Left renal cortex interstitium (tissue), 4 donors: ENCODE results near the gene NINJ1. TPM values are rescaled to one million over a fixed set of nuclear protein-coding genes. Genes with fewer than 3 reads are reported as not detected.

ENCODE experiments used
- DNase-seq, 4 donors: peaks; one replicate each; pipeline ENCODE4 v3.0.0-alpha.2; 2013; ENCODE audit warnings: low read depth in 4 of 4, low spot score in 2 of 4, missing footprints in 1 of 4
- polyA plus RNA-seq, 4 donors: library from polyadenylated mRNA; unstranded; fragments of 120-200 nt; gene quantifications; one replicate each; pipeline ENCODE4 v1.2.1, GENCODE V29; 2013; ENCODE audit not compliant: insufficient read length in 4 of 4

NINJ1 gene
- polyA plus RNA-seq, 4 donors: 40.5 to 57.6 (median 50.8) TPM

DNA sequence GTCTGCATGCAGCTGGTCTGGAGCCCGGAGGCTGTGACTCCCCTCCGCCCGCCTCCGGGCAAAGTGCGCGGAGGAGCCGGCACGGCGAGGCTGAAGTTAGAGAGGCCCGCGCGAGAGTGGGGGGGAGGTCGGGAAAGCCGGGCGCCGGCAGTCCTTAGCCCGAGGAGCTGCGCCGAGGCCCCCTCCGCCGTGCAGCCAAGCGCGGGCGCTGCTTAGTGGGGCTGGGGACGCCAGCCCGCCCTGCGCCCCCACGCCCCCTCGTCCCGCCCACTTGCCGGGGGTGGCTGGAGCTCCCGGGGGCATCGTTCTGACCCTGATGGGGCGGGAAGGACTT, 403 bp downstream of the NINJ1 start:
- DNase-seq: peak in 2 of 4 donors; percentile 43 to 62

DNA sequence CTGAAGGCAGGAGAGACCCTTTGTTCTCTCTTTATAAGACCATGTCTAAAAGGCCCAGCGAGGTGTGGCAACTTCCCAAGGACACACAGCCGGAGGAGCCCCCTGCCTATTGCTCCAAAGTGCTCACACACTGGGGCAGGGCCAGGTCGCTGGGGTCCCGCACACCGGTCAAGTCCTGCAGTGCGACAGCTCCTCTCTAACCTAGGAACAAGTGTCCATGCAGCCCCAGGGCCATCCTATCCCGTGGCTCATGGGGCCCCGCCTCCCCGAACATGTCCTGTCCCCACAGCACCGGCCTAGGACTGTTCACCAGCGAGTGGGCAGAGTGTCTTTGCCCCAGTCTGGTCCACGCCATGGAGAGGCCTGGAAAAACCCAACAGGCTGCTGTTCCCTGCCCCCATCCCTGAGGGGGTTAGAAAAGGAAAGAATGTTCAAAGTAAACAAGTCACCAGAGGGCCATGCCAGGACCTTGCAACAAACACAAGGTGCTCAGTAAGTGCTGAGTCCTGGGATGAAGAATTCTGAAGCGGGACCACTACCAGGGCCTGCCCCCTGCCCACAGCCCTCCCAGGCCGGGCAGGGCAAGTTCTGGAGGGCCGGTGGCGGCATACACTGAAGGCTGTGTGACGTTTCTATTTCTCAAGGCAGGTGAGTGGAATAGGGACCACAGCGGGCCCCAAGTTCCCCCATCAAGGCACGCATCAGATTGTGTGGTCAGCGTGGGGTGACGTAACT, 938 bp downstream of the NINJ1 start:
- no peak for DNase-seq

DNA sequence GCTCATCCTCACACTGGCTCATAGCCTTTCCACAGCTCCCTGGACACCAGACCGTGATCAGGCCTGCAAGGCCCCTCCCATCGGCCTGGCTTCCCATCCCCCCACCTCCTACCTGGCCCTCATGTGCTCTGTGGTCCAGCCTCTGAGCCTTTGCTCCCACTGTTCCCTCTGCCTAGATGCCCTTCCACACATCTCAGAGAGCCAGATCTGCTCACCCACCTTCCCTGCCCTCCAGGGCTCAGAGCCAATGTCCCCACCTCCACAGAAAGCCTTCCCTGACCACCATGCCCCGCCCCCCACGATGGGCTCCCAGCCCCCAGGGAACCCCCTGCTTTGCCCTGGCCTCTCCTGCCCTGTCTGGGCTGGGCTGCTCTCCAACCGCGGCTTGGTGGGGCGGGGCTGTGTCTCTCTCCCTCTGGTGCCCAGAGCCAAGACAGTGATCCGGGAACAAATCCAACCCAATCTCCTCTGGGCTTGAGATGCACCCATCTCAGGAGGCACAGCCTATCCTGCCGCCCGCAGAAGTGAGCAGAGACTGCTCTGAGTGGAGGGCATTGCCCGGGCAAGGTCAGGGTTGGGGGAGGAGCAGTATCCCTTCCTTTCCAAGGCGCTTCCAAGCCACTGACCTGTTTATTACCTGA, 1.6 kb downstream of the NINJ1 start:
- DNase-seq: no peak

DNA sequence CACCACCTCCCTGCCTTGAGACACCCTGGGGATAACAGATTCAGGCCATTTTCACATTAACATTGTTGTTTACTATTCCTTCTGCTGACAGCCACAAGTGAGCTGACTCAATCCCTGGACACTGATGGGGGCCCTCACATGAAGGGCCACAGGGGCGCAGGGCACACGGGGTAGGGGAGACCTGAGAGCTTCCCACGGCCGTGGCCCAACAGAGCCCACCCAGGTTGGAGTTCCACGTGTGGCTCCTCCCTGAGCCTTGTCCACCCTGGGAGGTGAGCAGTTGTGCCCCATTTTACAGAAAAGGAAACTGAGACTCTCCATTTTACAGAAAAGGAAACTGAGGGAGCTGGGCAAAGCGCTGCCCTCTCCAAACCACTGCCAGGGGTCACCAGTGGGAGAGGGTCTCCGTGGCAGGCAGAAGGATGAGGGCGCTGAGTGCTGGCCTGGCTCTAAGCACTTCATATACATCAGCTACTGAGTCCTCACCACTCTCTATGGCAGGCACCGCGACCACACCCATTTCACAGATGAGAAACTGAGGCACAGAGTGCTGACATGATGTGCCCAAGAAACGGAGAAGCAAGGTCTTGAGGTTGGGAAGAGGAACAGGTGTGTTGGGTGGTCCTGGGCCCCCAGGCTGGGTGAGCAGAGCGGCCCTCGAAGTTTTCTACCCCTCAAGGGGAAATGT, 2.3 kb downstream of the NINJ1 start:
- DNase-seq: no peak

DNA sequence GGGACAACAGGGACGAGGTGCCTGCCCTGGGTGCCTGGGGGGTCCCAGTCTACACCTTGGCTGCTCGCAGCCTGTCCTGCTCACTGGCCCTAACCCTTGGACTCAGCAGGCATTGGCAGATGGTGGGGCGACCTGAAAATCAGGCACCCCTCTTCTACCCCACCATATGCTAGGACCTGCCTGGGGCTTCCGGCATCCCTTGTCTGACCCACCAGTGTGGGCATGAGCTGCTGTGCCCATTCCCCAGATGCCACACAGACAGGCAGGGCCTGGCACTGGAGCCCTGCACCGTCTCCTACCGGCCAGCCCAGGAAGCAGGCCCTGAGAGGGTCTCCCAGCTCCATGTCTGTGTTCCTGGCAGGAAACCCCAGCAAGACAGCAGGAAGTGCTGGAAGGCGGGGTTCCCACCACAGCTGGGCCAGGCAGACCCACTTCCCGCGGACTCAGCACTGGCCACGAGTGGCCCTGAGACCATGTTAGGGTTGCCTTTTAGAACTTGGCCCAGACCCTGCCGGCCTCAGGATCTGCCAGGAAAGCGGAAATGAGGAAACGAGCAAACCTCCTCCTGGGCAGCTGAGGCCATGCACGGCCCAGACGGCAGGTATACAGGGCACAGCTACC, 3.1 kb downstream of the NINJ1 start:
- no peak for DNase-seq

DNA sequence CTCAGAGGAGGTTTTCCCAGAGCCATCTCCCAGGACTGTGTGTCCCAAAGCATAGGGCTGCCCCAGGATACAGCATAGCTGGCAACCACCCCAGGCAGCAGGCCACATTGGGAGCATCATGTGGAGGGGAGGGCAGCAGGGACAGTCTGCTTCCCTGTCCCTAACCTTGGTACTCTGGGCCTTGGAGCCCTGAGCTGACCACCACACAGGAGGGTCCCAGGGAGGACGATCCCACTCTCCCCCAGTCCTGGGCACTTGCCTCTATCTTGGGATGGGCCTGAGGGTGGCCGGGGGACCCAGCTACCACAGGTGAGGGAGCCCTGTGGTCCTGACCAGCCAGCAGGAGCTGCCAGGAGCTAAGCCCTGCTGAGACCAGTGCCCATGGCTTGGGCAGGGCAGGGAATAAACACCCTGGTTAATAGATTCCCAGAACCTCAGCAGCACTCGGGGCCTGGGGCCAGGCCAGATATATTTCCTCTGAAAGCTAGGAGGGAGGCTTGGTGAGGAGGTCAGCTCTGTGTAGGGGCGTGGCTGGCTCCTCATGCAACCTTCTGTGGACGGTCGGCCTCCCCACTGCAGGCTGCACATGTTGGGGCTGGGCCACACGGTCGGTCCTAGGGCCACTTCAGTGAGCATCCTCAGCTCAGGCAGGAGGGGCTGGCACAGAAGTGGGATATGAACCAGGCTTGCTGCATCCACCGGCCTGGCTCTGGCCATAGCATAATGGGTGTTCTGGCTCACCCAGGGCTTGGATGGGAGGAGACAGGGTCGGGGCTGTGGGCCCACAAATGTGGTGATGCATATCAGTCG, 4.2 kb downstream of the NINJ1 start:
- DNase-seq: no peak

DNA sequence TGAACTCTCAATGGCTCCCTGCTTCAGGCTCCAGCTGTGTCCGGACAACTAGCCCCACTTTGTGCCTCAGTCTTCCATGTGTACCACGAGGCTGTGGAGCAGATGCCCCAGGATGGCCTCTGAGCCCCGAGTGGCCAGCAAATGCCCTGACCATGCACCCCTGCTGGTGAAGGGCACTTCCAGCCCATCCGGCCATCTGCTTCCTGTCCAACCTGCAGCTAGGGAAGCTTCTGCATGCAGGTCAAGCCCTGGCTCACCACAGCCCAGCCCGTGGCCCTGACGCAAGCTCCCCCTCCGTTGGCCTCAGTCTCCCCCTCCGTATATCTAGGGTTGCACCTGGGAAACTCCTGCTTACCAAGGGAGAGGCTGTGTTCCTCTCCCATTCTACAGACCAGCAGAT, 4.8 kb downstream of the NINJ1 start:
- no peak for DNase-seq

DNA sequence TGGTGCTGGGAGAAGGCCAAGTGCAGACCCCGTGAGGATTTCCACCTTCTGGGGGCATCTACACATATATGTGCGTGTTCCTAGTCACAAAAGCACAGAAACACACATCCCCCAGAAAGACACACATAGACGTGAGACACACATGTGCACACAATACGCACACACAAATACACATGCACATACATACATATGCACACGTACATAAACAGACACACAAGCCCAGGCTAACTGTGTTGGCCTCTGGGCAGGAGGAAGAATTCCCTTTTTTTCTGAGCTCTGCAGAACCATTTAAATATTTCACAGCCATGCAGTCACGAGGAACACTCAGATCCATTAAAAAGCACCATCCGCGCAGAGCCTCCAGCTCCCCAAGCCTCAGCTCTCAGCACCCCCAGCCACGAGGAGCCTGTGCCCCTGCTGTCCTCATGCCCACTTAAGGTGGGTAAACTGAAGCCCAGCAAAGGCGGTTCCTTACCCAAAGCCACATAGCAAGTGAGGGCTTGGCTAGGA, 5.3 kb downstream of the NINJ1 start:
- no peak for DNase-seq

DNA sequence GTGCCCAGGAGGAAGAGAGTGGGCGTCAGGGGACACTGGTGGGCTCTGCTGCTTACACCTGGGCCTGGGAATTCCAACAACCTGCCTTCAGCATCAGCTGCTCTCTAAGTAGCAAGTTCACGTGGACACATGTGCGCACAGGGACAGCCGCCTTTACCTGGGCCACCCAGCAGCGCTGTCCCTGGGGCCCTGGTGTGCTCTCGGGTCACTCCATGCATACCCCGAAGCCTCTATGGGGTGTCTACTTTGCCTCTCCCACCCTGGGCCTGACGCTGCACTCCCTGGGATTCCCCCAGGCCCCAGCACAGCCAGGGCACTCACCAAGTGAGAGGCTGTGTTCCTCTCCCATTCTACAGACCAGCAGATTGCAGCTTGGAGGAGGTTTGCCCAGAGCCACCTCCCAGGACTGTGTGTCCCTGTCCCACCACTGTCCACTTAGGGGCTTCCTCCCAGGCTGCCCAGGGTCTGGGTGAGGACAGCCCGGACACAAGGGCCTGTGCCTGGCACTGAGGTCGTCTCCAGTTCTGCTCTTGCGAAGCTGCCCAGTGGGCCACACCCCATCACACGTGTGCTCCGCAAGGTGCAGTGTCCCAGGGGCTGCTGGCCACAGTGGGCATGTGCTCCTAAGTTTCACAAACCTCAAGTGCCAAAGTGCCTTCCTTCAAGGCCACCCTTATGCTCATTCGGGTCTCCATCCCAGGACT, 5.9 kb downstream of the NINJ1 start:
- no peak for DNase-seq

DNA sequence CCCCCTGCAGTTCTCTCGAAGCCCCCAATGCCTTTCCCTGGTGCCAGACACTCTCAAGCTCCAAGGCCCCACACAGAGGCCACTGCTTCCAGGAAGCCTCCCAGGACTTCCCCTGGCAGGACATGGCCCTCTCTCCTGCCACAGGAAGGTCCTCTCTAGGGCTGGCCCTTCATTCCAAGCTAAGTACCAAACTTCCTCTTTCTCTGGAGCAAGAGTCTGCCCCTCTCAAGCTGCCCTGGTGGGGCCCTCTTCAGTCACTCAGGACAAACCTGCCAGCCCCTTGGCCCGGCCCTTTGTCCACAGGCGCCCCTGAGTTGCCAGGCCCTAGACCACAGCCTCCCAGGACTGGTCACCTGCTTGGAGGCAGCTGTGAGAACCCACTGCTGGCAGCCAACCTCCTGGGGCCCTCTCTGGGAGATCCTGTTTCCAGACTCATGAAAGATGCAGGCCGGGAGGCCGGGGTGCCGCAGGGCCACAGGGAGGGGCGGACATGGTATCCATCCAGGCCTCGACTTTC, 6.6 kb downstream of the NINJ1 start:
- no peak for DNase-seq

DNA sequence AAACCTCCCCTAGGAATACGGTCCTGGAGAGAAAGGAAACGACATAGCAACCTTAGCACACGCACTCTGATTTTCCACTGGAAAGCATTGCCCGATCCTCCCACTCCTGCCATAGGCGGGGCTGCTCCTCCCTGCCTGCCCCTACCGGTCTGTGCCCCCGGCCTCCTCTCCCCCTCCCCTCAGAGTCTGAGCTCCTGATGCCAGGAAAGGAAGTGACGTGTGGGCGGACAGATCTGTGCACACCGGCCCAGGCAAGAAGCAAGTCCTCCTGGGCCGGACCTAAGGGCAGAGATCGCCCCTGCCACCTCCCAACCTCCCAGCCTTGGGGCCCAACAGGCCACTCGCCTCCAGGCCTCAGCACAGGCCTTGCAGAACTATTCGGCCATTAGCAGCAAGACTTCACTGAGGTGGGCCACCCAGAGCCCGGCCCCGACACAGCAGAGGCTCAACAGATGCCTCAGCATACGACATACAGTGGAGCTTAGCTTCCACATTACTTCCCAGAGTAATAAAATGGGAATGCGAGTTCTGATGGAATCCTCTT, 7.2 kb downstream of the NINJ1 start:
- peak in 1 of 4 donors; percentile 43 for DNase-seq

DNA sequence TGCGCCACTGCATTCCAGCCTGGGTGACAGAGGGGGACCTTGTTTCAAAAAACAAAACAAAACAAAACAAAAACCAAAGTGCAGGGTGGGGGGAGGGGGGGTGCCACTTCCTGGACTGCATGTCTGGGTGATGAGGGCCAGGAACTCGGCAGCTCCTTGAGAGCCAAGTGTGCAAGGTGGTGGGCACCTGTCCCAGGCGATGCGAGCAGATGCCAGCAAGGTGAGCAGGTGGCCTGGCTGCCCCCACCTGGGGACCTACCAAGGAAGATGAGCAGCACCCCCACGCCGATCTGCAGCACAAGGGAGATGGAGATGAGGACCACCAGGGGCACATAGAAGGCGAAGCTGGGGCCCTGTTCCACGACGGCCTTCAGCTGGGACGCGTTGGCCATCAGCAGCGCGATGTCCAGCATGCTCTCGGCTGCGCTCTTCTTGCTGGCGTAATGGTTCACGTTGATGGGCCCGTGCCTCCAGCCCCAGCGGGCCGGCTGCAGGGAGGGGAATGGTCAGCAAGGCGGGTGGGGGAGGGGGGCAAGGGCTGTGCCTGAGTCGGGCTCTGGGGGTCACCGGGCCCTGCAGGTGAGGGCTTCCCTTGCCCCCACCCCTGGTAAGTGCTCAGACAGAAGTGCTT, 7.8 kb downstream of the NINJ1 start:
- DNase-seq: no peak

DNA sequence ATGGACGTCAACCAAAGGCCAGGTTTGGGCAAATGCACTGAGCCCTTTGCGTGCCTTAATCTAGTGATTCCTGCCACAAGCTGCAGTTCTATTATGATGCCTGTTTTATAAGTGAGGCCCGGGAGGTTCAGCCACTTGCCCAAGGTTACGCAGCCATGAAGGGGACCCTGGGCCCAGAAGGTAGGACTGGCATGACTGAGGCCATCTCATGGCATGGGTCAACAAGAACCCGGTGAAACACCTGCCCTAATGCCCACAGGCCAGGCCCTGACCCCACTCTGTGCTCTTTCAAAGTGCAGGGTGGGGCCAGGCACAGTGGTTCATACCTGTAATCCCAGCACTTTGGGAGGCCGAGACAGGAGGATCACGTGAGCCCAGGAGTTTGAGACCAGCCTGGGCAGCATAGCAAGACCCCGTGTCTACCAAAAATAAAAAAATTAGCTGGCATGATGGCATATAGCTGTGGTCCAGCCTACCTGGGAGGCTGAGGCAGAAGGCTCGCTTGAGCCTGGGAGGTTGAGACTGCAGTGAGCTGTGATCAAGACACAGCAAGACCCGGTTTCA, 8.6 kb downstream of the NINJ1 start:
- DNase-seq: no peak

DNA sequence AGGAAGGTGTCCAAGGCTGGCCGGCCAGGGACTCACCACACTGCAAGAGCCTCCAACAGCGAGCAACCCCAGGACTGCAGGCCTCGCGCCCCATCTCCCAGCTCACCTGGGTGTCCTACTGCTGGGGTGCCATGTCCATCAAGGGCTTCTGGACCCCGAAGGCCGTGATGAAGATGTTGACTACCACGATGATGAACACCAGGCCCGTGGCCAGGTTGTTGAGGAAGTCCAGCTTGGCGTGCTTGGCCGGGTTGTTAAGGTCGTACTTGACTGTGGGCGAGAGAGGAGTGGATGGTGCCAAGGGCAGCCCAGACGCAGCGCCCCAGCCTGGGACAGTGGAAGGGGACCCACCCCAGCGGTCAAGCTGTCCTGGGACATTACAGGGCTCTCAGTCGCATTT, 9.3 kb downstream of the NINJ1 start:
- DNase-seq: no peak

DNA sequence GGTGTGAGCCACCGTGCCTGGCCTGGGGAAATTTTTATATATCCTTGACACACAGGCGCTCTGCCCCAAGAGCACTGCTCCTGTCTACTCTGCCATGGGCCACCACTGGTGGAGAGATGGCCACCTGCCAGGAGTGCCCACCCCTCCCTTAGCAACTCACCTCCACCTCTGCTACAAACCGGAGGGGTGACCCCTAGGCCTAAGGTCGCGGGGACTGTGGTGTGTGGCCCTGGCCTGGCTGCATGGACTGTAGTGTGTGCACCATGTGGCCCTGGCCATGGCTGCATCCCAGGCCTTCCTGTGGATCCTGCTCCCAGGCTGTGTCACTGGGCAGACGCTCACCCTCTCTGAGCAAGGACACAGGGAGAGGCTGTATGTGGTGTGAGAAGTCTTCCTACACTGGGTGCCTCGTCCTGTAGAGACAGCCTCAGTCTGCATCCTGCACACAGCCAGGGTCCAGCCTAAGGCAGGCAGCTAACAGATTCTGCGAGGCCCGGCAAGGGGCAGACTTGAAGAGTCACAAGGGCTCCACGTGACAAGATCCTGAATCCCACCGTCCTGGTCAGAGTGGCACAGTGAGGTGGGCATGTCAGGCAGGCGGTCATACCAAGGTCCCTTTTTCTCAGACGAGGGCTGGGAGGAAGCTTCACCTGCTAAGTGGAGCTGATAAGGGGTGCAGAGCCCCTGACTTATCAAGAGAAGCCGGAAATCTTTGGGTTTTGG, 10.3 kb downstream of the NINJ1 start:
- DNase-seq: no peak

DNA sequence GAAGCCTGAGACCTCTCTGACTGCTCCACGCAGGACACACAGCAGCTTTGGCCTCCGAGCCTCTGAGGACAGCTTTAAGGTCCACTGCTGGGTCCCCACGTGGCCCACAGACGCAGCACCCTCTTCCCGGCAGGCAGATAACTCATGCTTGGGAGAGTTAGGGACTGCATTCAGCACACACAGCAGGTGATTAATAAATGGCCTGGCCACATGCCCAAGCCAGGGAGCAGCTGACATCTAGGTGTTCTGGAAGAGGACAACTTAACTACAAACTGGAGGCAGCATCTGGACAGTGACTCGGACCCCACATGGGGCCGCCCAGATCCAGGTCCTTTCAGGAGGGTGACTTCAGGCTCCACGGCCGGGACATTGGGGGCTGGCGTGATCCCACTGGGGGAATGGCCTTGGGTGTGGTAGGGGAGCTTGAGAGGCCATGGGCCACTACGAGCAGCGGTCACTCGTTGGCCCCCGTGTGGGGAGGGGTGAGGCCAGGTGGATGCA, 11.3 kb downstream of the NINJ1 start:
- DNase-seq: no peak

DNA sequence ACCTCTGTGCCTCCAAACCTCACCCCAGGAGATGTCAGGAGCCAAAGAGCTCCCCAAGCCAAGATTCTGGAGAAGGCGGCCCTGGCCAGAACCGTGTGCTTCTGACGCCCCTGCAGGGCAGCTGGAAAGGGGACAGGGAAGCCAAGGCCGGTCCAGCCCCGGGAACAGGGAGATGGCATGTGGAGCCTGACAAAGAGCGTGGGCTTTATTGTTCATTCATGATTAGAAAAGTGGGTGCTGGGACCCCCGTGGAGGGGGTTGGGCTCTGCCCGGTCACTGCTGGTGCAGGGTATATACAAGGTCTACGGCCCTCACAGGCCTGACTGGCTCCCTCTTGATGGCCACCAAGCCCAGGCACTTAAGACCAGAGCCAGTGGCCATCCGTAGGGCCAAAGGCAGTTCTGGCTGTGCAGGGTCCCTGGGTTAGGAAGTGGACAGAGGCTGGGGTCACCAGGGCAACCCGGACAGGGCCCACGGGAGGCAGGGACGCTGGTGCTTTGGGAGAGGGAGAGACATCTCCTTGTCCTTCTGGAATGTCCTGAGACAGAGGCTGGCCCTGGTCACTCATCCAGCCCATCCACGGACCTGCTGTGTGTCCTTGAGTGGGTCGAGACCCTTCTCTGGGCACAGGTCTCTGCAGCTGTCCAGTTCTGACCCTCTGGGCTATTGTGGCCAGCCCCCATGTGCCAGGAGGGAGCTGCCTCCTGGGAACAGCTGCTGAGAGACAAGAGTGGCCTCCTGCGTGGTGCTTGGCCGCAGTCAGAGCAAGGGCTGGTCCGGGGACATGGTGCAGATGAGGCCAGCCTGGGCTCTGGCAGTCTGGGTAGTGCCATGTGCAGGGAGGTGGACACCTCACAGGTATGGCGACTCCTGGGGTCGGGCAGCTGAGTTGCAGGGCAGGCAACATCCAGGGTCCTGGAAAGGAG, 12.5 kb downstream of the NINJ1 start:
- no peak for DNase-seq
